ENCODE results near the gene RAB3A.
"Not testable (repeated sequence)": the region's sequence is repeated elsewhere in the genome, so short reads cannot be mapped to it uniquely, and the experiment has no call there.

RAB3A gene

GRCh38 chr19:18223860-18224524 is 20.1 kb upstream of the RAB3A start:
- DNase-seq (ENCODE audit: low read depth), result no peak

GRCh38 chr19:18221815-18222725 is 18.2 kb upstream of the RAB3A start:
- DNase-seq (ENCODE audit: low read depth), result no peak

- no peak for DNase-seq (ENCODE audit: low read depth)
Observed at GRCh38 chr19:18220632-18221275, 16.9 kb upstream of the RAB3A start.

- no peak for DNase-seq (ENCODE audit: low read depth)
Observed at GRCh38 chr19:18219911-18220631, 16.2 kb upstream of the RAB3A start.

- no peak for DNase-seq (ENCODE audit: low read depth)
Observed at GRCh38 chr19:18218600-18218999, 14.8 kb upstream of the RAB3A start.

- no peak for DNase-seq (ENCODE audit: low read depth)
Observed at GRCh38 chr19:18218159-18218558, 14.3 kb upstream of the RAB3A start.

GRCh38 chr19:18216789-18217188 is 12.9 kb upstream of the RAB3A start:
- no peak for DNase-seq (ENCODE audit: low read depth)

GRCh38 chr19:18214779-18215433 is 11.1 kb upstream of the RAB3A start:
- DNase-seq (ENCODE audit: low read depth), result no peak

GRCh38 chr19:18211683-18212082 is 7.8 kb upstream of the RAB3A start:
- DNase-seq (ENCODE audit: low read depth), result no peak

GRCh38 chr19:18209912-18210311 is 6.1 kb upstream of the RAB3A start:
- DNase-seq (ENCODE audit: low read depth), result not testable (repeated sequence)

GRCh38 chr19:18208098-18208951 is 4.5 kb upstream of the RAB3A start:
- no peak for DNase-seq (ENCODE audit: low read depth)

GRCh38 chr19:18206018-18206417 is 2.2 kb upstream of the RAB3A start:
- DNase-seq (ENCODE audit: low read depth), result no peak

GRCh38 chr19:18205200-18205892 is 1.5 kb upstream of the RAB3A start:
- peak; percentile 30 for DNase-seq (ENCODE audit: low read depth)

GRCh38 chr19:18204394-18205199 is 755 bp upstream of the RAB3A start:
- DNase-seq (ENCODE audit: low read depth), result no peak

GRCh38 chr19:18203408-18203862 is 407 bp downstream of the RAB3A start:
- no peak for DNase-seq (ENCODE audit: low read depth)

- DNase-seq (ENCODE audit: low read depth), result no peak
Observed at GRCh38 chr19:18202778-18203407, 949 bp downstream of the RAB3A start.

- DNase-seq (ENCODE audit: low read depth), result no peak
Observed at GRCh38 chr19:18202397-18202777, 1.5 kb downstream of the RAB3A start.

GRCh38 chr19:18198374-18198773 is 5.5 kb downstream of the RAB3A start:
- no peak for DNase-seq (ENCODE audit: low read depth)

GRCh38 chr19:18197941-18198340 is 5.9 kb downstream of the RAB3A start:
- DNase-seq (ENCODE audit: low read depth), result no peak

Data from activated gamma-delta T cell treated with anti-CD3 and anti-CD28 coated beads, Interleukin-2, amount 50 U/mL, for 16 hours (primary cell).